Upper lobe of left lung (tissue), 6 donors: Measurements from ENCODE around the gene ZFP36L2. TPM values are rescaled to one million over a fixed set of nuclear protein-coding genes. Genes with fewer than 3 reads are reported as not detected.
A peak's percentile ranks its signal among the peaks of the same experiment; 100 is the strongest.

ENCODE experiments used
- ATAC-seq, 2 donors: fragments of 200-7000 bp; cut with Tn5 transposase; one replicate each; pipeline ENCODE4 v1.9.1; 2022; ENCODE audit warnings: mild to moderate bottlenecking in 2 of 2, moderate library complexity in 2 of 2; ENCODE audit not compliant: low FRiP score in 2 of 2
- DNase-seq, 2 donors: peaks; one replicate each; pipeline ENCODE4 v3.0.0-alpha.2; 2019 to 2020
- H3K27ac ChIP-seq, 4 donors: fragments of 200-600 bp; sonication (generic); one replicate each; pipeline ENCODE4 v1.5.1; 2016 to 2019
- H3K27me3 ChIP-seq, 4 donors: fragments of 200-600 bp; sonication (generic); one replicate each; pipeline ENCODE4 v1.5.1; 2017 to 2019
- H3K36me3 ChIP-seq, 4 donors: fragments of 200-600 bp; sonication (generic); one replicate each; pipeline ENCODE4 v1.5.1; 2016 to 2019
- H3K4me1 ChIP-seq, 4 donors: fragments of 200-600 bp; sonication (generic); one replicate each; pipeline ENCODE4 v1.5.1; 2018 to 2019
- H3K4me3 ChIP-seq, 4 donors: fragments of 200-600 bp; sonication (generic); one replicate each; pipeline ENCODE4 v1.5.1; 2017 to 2019; ENCODE audit warnings: mild to moderate bottlenecking in 2 of 4, moderate library complexity in 1 of 4
- H3K9me3 ChIP-seq, 4 donors: fragments of 200-600 bp; sonication (generic); one replicate each; pipeline ENCODE4 v1.5.1; 2018 to 2019
- EP300 ChIP-seq, 4 donors: sonication (generic); formaldehyde crosslinking; IDR thresholded peaks; one replicate each; pipeline ENCODE4 v1.5.1; 2017; ENCODE audit warnings: antibody characterized with exemption in 4 of 4, control low read depth in 2 of 4
- POLR2A ChIP-seq, 4 donors: fragments of 450-650 bp; IDR thresholded peaks; one replicate each; pipeline ENCODE4 v1.5.1; 2016 to 2017; ENCODE audit warnings: antibody characterized with exemption in 4 of 4, mild to moderate bottlenecking in 2 of 4
- POLR2AphosphoS5 ChIP-seq, 2 donors: sonication (generic); formaldehyde crosslinking; IDR thresholded peaks; one replicate each; pipeline ENCODE4 v1.5.1; 2017; ENCODE audit warnings: antibody characterized with exemption in 2 of 2
- WGBS, 2 donors: methylation state at CpG; one replicate each; pipeline ENCODE4 v1.1.5; 2017 to 2018; 5-methylcytosine and 5-hydroxymethylcytosine counted together
- total RNA-seq, 6 donors: library from RNA; depleted of rRNA in 4 of 6; stranded (reverse); fragments of >200 nt in 4 of 6; gene quantifications; one replicate each; pipeline versions ENCODE4 v1.1.0 to v1.2.1, GENCODE V29; 2016 to 2021
- TF ChIP-seq, protein P1 (sequence below), 6 experiments: fragments of 450-650 bp in 4 of 6; fragments of 200-600 bp in 2 of 6; sonication (generic) in 2 of 6; IDR thresholded peaks; one replicate each; pipeline ENCODE4 v1.5.1; 2016 to 2019; ENCODE audit warnings: antibody characterized with exemption in 6 of 6
- donor health status: DM: no; HTN: no; CAD: no; lungs with moderate emphysema.
- donor health status: DM: no; HTN: yes; CAD: no; lungs with severe emphysema.

ZFP36L2 gene, protein sequence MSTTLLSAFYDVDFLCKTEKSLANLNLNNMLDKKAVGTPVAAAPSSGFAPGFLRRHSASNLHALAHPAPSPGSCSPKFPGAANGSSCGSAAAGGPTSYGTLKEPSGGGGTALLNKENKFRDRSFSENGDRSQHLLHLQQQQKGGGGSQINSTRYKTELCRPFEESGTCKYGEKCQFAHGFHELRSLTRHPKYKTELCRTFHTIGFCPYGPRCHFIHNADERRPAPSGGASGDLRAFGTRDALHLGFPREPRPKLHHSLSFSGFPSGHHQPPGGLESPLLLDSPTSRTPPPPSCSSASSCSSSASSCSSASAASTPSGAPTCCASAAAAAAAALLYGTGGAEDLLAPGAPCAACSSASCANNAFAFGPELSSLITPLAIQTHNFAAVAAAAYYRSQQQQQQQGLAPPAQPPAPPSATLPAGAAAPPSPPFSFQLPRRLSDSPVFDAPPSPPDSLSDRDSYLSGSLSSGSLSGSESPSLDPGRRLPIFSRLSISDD
- 100 to 1,000 TPM in 4 of 6 donors, 10 to 100 TPM in 2; 65.4 to 180 (median 127) TPM for total RNA-seq

DNA sequence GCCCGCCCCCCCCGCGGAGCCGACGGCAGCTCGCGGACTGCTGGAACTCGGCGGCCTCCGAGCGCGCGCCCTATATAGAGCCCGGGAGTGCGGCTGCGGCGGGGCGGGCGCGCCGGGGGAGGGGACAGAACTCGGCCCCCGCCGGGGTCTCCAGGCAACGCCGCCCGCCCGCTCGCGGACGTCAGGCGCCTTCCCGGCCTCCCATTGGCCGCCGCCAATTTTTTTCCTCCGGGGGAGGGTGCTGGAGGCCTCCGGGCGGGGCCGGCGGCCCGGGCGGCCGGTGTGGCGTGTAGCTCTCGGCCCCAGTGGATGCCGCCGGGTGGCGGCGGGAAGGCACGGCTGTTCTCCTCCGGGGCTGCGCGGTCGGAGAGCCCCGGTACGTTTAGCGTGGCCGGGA lies at the start of gene ZFP36L2:
ZFP36L2 (minus strand) TSS at position 49 of the 397 bp plus-strand sequence. CDS start 291 bp downstream, outside the sequence.
- WGBS, 2 donors, result 0% methylated on average over 11 of the region's 58 CpGs; no CpG with 5 or more reads in 1 of the 2 donors
- H3K4me3 ChIP-seq, result peak within 1 kb of the TSS; percentile 72 to 85 (median 82)
- ATAC-seq (peak; percentile 87 to 89), DNase-seq (peak; percentile 96 to 99)
- H3K27ac ChIP-seq, result peak within 1 kb of the TSS; percentile 99 to 100 (median 99)
- peaks cover 6 to 42% (median 20%) of the 10 kb centered on the region in 4 donors for H3K36me3 ChIP-seq
- H3K4me1 ChIP-seq, result peaks cover 30 to 59% (median 40%) of the 10 kb centered on the region in 4 donors
- TF ChIP-seq, protein P1, sequence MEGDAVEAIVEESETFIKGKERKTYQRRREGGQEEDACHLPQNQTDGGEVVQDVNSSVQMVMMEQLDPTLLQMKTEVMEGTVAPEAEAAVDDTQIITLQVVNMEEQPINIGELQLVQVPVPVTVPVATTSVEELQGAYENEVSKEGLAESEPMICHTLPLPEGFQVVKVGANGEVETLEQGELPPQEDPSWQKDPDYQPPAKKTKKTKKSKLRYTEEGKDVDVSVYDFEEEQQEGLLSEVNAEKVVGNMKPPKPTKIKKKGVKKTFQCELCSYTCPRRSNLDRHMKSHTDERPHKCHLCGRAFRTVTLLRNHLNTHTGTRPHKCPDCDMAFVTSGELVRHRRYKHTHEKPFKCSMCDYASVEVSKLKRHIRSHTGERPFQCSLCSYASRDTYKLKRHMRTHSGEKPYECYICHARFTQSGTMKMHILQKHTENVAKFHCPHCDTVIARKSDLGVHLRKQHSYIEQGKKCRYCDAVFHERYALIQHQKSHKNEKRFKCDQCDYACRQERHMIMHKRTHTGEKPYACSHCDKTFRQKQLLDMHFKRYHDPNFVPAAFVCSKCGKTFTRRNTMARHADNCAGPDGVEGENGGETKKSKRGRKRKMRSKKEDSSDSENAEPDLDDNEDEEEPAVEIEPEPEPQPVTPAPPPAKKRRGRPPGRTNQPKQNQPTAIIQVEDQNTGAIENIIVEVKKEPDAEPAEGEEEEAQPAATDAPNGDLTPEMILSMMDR (IDR thresholded peaks at IDR 0.05), result peak in 3 of 6 experiments; percentile 5 to 35 (median 18)
- TF ChIP-seq POLR2AphosphoS5 (IDR thresholded peaks at IDR 0.05) (peak; percentile 84 to 98), POLR2A (IDR thresholded peaks at IDR 0.05) (peak; percentile 87 to 99 (median 96)), EP300 (IDR thresholded peaks at IDR 0.05) (peak in 1 of 4 donors; percentile 19)
- no peaks in the 10 kb centered on the region for H3K9me3 ChIP-seq
- peaks cover 0 to 3% (median 0%) of the 10 kb centered on the region in 4 donors for H3K27me3 ChIP-seq

DNA sequence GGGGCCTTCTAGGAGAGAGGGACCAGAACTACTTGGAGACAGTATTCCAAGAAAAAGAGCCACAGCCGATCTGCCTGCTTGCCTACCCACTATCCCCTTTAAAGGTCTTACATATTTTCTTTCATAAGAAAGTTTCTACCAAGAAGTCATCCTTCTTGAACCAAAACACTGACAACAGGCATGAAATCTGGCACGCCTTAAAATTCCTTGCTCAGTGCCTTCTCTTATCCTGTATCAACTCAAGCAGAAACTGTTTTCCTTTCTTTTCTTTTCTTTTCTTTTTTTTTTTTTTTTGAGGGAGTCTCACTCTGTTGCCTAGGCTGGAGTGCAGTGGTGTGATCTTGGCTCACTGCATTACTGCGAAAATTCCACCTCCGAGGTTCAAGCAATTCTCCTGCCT lies 48.3 kb upstream of the ZFP36L2 start:
- Histone ChIP-seq H3K9me3 (no peaks in the 10 kb centered on the region), H3K36me3 (peaks cover 0 to 9% (median 2%) of the 10 kb centered on the region in 4 donors), H3K4me1 (peaks cover 22 to 38% (median 28%) of the 10 kb centered on the region in 4 donors), H3K27me3 (no peaks in the 10 kb centered on the region), H3K4me3 (no peak overlapping the region), H3K27ac (no peak overlapping the region)
- 97 to 98% methylated on average over 4 of the region's 4 CpGs for WGBS, 2 donors
- TF ChIP-seq, protein P1 (IDR thresholded peaks at IDR 0.05), result no peak
- TF ChIP-seq POLR2A (IDR thresholded peaks at IDR 0.05) (no peak), POLR2AphosphoS5 (IDR thresholded peaks at IDR 0.05) (no peak), EP300 (IDR thresholded peaks at IDR 0.05) (no peak)
- ATAC-seq, result no peak
- no peak for DNase-seq

DNA sequence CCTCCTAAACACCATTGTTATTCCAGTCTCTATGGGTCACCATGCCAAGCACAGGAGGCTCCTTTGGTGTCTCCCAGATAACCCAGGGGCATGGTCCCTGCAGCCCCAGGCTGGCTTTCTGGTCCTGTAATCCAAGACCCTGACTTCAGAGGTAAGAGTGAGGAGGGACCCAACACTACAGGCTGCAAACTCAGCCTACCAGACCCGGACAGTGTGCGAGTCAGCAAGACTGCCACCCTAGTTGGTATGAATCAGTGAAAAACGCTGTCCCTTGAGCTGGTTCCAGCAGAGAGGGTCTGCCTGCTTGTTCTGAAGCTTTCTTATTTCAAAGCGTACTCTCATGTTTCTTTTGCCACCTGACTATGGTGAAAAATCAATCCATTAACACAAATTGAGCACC lies 47.6 kb upstream of the ZFP36L2 start:
- H3K27ac ChIP-seq, result no peak overlapping the region
- peaks cover 29 to 45% (median 35%) of the 10 kb centered on the region in 4 donors for H3K4me1 ChIP-seq
- H3K36me3 ChIP-seq, result peaks cover 0 to 3% (median under 1%) of the 10 kb centered on the region in 4 donors
- DNase-seq (no peak), ATAC-seq (no peak)
- H3K9me3 ChIP-seq, result no peaks in the 10 kb centered on the region
- no peak for TF ChIP-seq EP300 (IDR thresholded peaks at IDR 0.05)
- TF ChIP-seq POLR2AphosphoS5 (IDR thresholded peaks at IDR 0.05), result no peak
- TF ChIP-seq, protein P1 (IDR thresholded peaks at IDR 0.05), result no peak
- TF ChIP-seq POLR2A (IDR thresholded peaks at IDR 0.05), result no peak
- 83 to 94% methylated on average over 4 of the region's 4 CpGs for WGBS, 2 donors
- H3K4me3 ChIP-seq, result no peak overlapping the region
- H3K27me3 ChIP-seq, result no peaks in the 10 kb centered on the region

DNA sequence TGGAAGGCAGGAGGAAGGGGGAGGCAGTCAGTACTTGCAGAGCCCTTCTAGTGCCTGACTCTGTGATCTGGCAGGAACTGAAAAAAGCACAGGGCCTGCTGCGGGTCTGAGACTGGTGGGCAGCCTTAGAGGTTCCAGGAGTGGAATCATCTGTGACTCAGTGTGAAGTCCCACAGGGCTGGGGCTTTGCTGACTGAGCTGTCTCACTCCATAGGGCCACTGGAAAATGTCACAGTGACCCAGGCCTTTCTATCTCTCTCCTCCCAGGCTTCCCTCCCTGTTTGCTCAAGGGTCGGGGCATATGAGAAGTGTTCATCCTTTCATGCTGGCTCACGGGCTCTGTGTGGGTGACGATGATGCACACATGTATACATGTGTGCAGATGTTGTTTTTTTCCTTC lies 47.1 kb upstream of the ZFP36L2 start:
- peaks cover 34 to 49% (median 40%) of the 10 kb centered on the region in 4 donors for H3K4me1 ChIP-seq
- H3K4me3 ChIP-seq, result no peak overlapping the region
- DNase-seq (no peak), ATAC-seq (no peak)
- no peak for TF ChIP-seq EP300 (IDR thresholded peaks at IDR 0.05)
- TF ChIP-seq POLR2AphosphoS5 (IDR thresholded peaks at IDR 0.05), result no peak
- no peak for TF ChIP-seq POLR2A (IDR thresholded peaks at IDR 0.05)
- TF ChIP-seq, protein P1 (IDR thresholded peaks at IDR 0.05), result no peak
- WGBS, 2 donors, result 78 to 89% methylated on average over 4 of the region's 4 CpGs
- H3K9me3 ChIP-seq, result no peaks in the 10 kb centered on the region
- no peaks in the 10 kb centered on the region for H3K27me3 ChIP-seq
- H3K27ac ChIP-seq, result no peak overlapping the region
- peaks cover 0 to 3% (median 0%) of the 10 kb centered on the region in 4 donors for H3K36me3 ChIP-seq
